Fibroblast of lung (primary cell): ENCODE results near the gene BMERB1. TPM values are rescaled to one million over a fixed set of nuclear protein-coding genes. Genes with fewer than 3 reads are reported as not detected.

Source experiments
- DNase-seq, 2 donors: peaks; one replicate each; pipeline versions ENCODE4 v3.0.0 to v3.0.0-alpha.2; 2010; ENCODE audit warnings: low read depth in 2 of 2
- H2AFZ ChIP-seq: 2 replicates; pipeline ENCODE4 v1.5.1; 2012; ENCODE audit warnings: low read length, control low read depth, inconsistent platforms
- H3K27ac ChIP-seq: 2 replicates; pipeline ENCODE4 v1.5.1; 2011; ENCODE audit warnings: low read length, control low read depth; ENCODE audit not compliant: insufficient read depth
- H3K27me3 ChIP-seq: 2 replicates; pipeline ENCODE4 v1.5.1; 2011; ENCODE audit warnings: mild to moderate bottlenecking, low read length; ENCODE audit not compliant: control insufficient read depth, insufficient read depth
- H3K36me3 ChIP-seq: 2 replicates; pipeline ENCODE4 v1.5.1; 2011; ENCODE audit warnings: low read length; ENCODE audit not compliant: control insufficient read depth, insufficient read depth
- H3K4me1 ChIP-seq: 2 replicates; pipeline ENCODE4 v1.5.1; 2011; ENCODE audit warnings: low read length; ENCODE audit not compliant: control insufficient read depth, insufficient read depth; ENCODE audit errors: extremely low read depth
- H3K4me2 ChIP-seq: 2 replicates; pipeline ENCODE4 v1.5.1; 2011; ENCODE audit warnings: low read length, control low read depth; ENCODE audit not compliant: insufficient read depth; ENCODE audit errors: extremely low read depth
- H3K4me3 ChIP-seq, 4 experiments: fragments of 200-600 bp in 1 of 4; sonication (generic) in 1 of 4; replicated peaks in 1 of 4; 2 replicates each; pipeline ENCODE4 v1.5.1; 2011 to 2016; ENCODE audit warnings: low read length in 4 of 4, low read depth in 3 of 4, mild to moderate bottlenecking in 3 of 4, control low read depth in 2 of 4, inconsistent platforms in 1 of 4, mixed read lengths in 1 of 4; ENCODE audit not compliant: insufficient read depth in 1 of 4; ENCODE audit errors: control extremely low read depth in 1 of 4
- H3K79me2 ChIP-seq: 2 replicates; pipeline ENCODE4 v1.5.1; 2012; ENCODE audit warnings: mild to moderate bottlenecking, low read length, inconsistent platforms; ENCODE audit not compliant: control insufficient read depth, insufficient read depth
- H3K9ac ChIP-seq: 2 replicates; pipeline ENCODE4 v1.5.1; 2011; ENCODE audit warnings: mild to moderate bottlenecking, low read length, control low read depth; ENCODE audit not compliant: insufficient read depth
- H3K9me3 ChIP-seq: 2 replicates; pipeline ENCODE4 v1.5.1; 2012; ENCODE audit warnings: low read depth, low read length; ENCODE audit not compliant: control insufficient read depth, insufficient read depth
- H4K20me1 ChIP-seq: 2 replicates; pipeline ENCODE4 v1.5.1; 2011; ENCODE audit warnings: low read length; ENCODE audit not compliant: control insufficient read depth, insufficient read depth; ENCODE audit errors: extremely low read depth
- EZH2 ChIP-seq: IDR thresholded peaks from 2 replicates; pipeline ENCODE4 v1.5.1; 2012; ENCODE audit warnings: low read length, control low read depth, mild to moderate bottlenecking; ENCODE audit errors: missing control alignments
- polyA plus RNA-seq, 2 donors: library from polyadenylated mRNA; depleted of rRNA in 1 of 2; stranded (reverse) in 1 of 2; unstranded in 1 of 2; fragments of >200 nt; gene quantifications; 2 replicates each; pipeline ENCODE4 v1.2.1, GENCODE V29; 2011 to 2012; ENCODE audit warnings: missing spikeins in 1 of 2
- total RNA-seq: library from RNA; depleted of rRNA; stranded (reverse); fragments of >200 nt; gene quantifications from 2 replicates; pipeline ENCODE4 v1.2.1, GENCODE V29; 2014
- TF ChIP-seq, protein P1 (sequence below), 2 donors: IDR thresholded peaks in 1 of 2; conservative IDR thresholded peaks in 1 of 2; 1 replicate in 1 of 2; 2 replicates in 1 of 2; pipeline ENCODE4 v1.5.1; 2011 to 2012; ENCODE audit warnings: low read length in 2 of 2, control low read depth in 1 of 2, inconsistent platforms in 1 of 2, low read depth in 1 of 2, mild to moderate bottlenecking in 1 of 2

Gene BMERB1
- total and polyA plus RNA-seq, 2 donors (not counting 1 experiment from before 2014, with no cell fraction given) = 39.1 to 46.0 TPM

DNA sequence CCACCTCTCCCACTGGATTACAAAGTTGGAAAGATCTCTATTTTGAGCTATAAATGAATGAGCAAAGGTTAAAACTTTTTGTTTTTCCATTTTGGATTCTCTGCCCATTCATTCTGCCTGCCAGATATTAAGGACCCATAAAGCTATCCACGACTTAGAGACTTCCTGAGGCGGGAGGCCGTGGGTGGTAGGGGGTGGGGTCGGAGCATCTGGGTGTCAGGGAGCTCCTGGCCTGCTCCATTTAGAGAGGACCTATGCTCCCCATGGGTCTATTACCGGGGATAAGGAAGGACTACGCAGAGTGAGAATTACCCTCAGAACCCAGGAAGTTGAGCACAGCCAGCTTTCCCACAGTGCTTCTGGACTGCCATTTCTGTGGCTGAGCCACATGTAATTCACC lies 162.7 kb downstream of the BMERB1 start:
- Histone ChIP-seq H3K4me3 (no peak overlapping the region), H3K27ac (no peak overlapping the region), H3K36me3 (peaks cover 18% of the 10 kb centered on the region), H4K20me1 (no peaks in the 10 kb centered on the region), H3K4me1 (no peaks in the 10 kb centered on the region), H3K27me3 (no peaks in the 10 kb centered on the region), H3K79me2 (no peaks in the 10 kb centered on the region), H3K4me2 (no peak overlapping the region), H3K9me3 (no peaks in the 10 kb centered on the region), H3K9ac (no peak overlapping the region), H2AFZ (no peak overlapping the region)
- no peak for DNase-seq
- TF ChIP-seq, protein P1, sequence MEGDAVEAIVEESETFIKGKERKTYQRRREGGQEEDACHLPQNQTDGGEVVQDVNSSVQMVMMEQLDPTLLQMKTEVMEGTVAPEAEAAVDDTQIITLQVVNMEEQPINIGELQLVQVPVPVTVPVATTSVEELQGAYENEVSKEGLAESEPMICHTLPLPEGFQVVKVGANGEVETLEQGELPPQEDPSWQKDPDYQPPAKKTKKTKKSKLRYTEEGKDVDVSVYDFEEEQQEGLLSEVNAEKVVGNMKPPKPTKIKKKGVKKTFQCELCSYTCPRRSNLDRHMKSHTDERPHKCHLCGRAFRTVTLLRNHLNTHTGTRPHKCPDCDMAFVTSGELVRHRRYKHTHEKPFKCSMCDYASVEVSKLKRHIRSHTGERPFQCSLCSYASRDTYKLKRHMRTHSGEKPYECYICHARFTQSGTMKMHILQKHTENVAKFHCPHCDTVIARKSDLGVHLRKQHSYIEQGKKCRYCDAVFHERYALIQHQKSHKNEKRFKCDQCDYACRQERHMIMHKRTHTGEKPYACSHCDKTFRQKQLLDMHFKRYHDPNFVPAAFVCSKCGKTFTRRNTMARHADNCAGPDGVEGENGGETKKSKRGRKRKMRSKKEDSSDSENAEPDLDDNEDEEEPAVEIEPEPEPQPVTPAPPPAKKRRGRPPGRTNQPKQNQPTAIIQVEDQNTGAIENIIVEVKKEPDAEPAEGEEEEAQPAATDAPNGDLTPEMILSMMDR (conservative IDR thresholded peaks at IDR 0.05 in 1 of 2, IDR thresholded peaks at IDR 0.05 in 1 of 2; ENCODE audit: low read depth in 1 of 2, low read length in 2 of 2) = no peak
- TF ChIP-seq EZH2 = no peak

DNA sequence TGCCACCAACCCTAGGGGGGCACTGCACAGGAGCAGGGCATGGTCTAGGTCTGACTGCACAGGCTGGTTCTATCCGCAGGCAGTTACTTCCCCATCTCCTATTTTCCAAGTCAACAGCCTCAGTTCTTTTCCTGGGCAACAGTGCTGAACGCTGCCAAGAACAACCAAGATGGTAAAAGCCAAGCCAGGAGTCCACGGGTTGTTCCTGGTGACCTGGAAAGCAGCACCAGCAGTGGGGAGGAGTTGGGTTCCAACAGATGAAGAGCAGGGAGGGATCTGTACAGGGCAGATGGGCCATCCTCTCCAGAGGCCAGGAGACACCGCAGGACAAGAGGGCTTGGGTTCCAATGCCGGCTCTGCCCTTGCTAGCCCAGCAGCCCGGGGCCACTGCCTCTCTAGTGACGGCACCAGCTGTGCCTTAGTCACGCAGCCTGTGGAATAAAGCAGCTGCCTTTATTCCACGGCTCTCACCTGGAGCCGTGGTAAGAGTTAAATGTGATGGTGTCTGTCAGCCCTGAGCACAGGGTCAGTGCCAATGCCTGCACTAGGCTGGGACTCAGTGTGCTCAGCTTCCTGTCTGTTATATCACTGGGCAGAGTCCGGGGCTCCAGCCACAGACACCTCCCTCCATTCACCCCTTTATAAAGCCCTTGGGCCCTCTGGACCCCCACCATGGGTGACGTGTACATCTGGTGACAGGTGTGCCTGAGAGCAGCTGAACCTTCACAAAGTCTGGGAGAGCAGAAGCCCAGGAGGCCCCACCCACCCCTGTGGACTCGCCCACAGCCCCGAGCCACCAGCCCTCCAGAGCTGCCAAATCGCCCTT lies 163.6 kb downstream of the BMERB1 start:
- no peak overlapping the region for H3K9ac ChIP-seq
- no peak overlapping the region for H3K4me2 ChIP-seq
- no peaks in the 10 kb centered on the region for H3K4me1 ChIP-seq
- TF ChIP-seq, protein P1 (conservative IDR thresholded peaks at IDR 0.05 in 1 of 2, IDR thresholded peaks at IDR 0.05 in 1 of 2; ENCODE audit: low read depth in 1 of 2, low read length in 2 of 2) = no peak
- no peak for TF ChIP-seq EZH2
- no peaks in the 10 kb centered on the region for H3K79me2 ChIP-seq
- no peak overlapping the region for H3K27ac ChIP-seq
- no peaks in the 10 kb centered on the region for H4K20me1 ChIP-seq
- H2AFZ ChIP-seq = no peak overlapping the region
- peaks cover 18% of the 10 kb centered on the region for H3K36me3 ChIP-seq
- no peak for DNase-seq
- no peaks in the 10 kb centered on the region for H3K9me3 ChIP-seq
- no peak overlapping the region for H3K4me3 ChIP-seq
- no peaks in the 10 kb centered on the region for H3K27me3 ChIP-seq

GRCh38 chr16:15598648-15599190 lies 164.3 kb downstream of the BMERB1 start:
- H3K27me3 ChIP-seq = no peaks in the 10 kb centered on the region
- H3K36me3 ChIP-seq = peaks cover 16% of the 10 kb centered on the region

More at GRCh38 chr16:15598648-15599190, 164.3 kb downstream of the BMERB1 start:
- no peaks in the 10 kb centered on the region for H3K9me3 ChIP-seq
- no peak overlapping the region for H3K4me2 ChIP-seq
- no peak overlapping the region for H3K4me3 ChIP-seq
- no peak overlapping the region for H2AFZ ChIP-seq
- no peaks in the 10 kb centered on the region for H3K79me2 ChIP-seq
- no peak overlapping the region for H3K27ac ChIP-seq
- no peaks in the 10 kb centered on the region for H3K4me1 ChIP-seq
- DNase-seq = no peak
- TF ChIP-seq, protein P1 (conservative IDR thresholded peaks at IDR 0.05 in 1 of 2, IDR thresholded peaks at IDR 0.05 in 1 of 2; ENCODE audit: low read depth in 1 of 2, low read length in 2 of 2) = no peak
- TF ChIP-seq EZH2 = no peak
- H3K9ac ChIP-seq = no peak overlapping the region
- H4K20me1 ChIP-seq = no peaks in the 10 kb centered on the region
